Glutamatergic neuron (in vitro differentiated cells): Measurements from ENCODE around the gene CEP112. TPM values are rescaled to one million over a fixed set of nuclear protein-coding genes. Genes with fewer than 3 reads are reported as not detected.

Experiments used
- DNase-seq: peaks from one replicate; pipeline ENCODE4 v3.0.0; 2022
- H3K27ac Mint-ChIP-seq: one replicate; pipeline ENCODE4 v1.8.0; 2020; ENCODE audit warnings: mild to moderate bottlenecking, mixed read lengths, inconsistent platforms; ENCODE audit not compliant: unreplicated experiment
- H3K27me3 Mint-ChIP-seq: one replicate; pipeline ENCODE4 v1.8.0; 2020; ENCODE audit warnings: mild to moderate bottlenecking, moderate library complexity, mixed read lengths, inconsistent platforms; ENCODE audit not compliant: unreplicated experiment
- H3K36me3 Mint-ChIP-seq: one replicate; pipeline ENCODE4 v1.8.0; 2020; ENCODE audit warnings: mild to moderate bottlenecking, mixed read lengths, inconsistent platforms; ENCODE audit not compliant: unreplicated experiment
- H3K4me1 Mint-ChIP-seq: one replicate; pipeline ENCODE4 v1.8.0; 2020; ENCODE audit warnings: mild to moderate bottlenecking, low read depth, mixed read lengths, inconsistent platforms; ENCODE audit not compliant: unreplicated experiment
- H3K4me3 Mint-ChIP-seq: one replicate; pipeline ENCODE4 v1.8.0; 2020; ENCODE audit warnings: mild to moderate bottlenecking, mixed read lengths, inconsistent platforms; ENCODE audit not compliant: unreplicated experiment
- H3K9me3 Mint-ChIP-seq: one replicate; pipeline ENCODE4 v1.8.0; 2020; ENCODE audit warnings: mild to moderate bottlenecking, moderate library complexity, mixed read lengths, inconsistent platforms; ENCODE audit not compliant: unreplicated experiment
- total RNA-seq: library from RNA; stranded (reverse); fragmentation: NEBNext Ultra II Directional; extraction: Animal tissue kit (Norgen Biotek cat#: 25700); gene quantifications from one replicate; pipeline ENCODE4 v1.2.1, GENCODE V29; 2021; ENCODE audit not compliant: unreplicated experiment
- TF ChIP-seq, protein P1 (sequence below): fragments of 200-600 bp; sonication (generic); IDR thresholded peaks from one replicate; pipeline ENCODE4 v1.5.0; 2021; ENCODE audit not compliant: partially characterized antibody, unreplicated experiment

Gene CEP112
- total RNA-seq, 1 donor from 2014 or later: 8.5 TPM

- H3K27ac Mint-ChIP-seq: no peak overlapping the region
- H3K27me3 Mint-ChIP-seq: no peaks in the 10 kb centered on the region
- H3K9me3 Mint-ChIP-seq: no peaks in the 10 kb centered on the region
- no peaks in the 10 kb centered on the region for H3K4me1 Mint-ChIP-seq
- no peak for DNase-seq
- no peak overlapping the region for H3K4me3 Mint-ChIP-seq
- TF ChIP-seq, protein P1, sequence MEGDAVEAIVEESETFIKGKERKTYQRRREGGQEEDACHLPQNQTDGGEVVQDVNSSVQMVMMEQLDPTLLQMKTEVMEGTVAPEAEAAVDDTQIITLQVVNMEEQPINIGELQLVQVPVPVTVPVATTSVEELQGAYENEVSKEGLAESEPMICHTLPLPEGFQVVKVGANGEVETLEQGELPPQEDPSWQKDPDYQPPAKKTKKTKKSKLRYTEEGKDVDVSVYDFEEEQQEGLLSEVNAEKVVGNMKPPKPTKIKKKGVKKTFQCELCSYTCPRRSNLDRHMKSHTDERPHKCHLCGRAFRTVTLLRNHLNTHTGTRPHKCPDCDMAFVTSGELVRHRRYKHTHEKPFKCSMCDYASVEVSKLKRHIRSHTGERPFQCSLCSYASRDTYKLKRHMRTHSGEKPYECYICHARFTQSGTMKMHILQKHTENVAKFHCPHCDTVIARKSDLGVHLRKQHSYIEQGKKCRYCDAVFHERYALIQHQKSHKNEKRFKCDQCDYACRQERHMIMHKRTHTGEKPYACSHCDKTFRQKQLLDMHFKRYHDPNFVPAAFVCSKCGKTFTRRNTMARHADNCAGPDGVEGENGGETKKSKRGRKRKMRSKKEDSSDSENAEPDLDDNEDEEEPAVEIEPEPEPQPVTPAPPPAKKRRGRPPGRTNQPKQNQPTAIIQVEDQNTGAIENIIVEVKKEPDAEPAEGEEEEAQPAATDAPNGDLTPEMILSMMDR: no peak
- no peaks in the 10 kb centered on the region for H3K36me3 Mint-ChIP-seq
Observed at GRCh38 chr17:65670667-65671371, 521.1 kb downstream of the CEP112 start.

- no peak overlapping the region for H3K4me3 Mint-ChIP-seq
- TF ChIP-seq, protein P1: no peak
- DNase-seq: no peak
- H3K9me3 Mint-ChIP-seq: no peaks in the 10 kb centered on the region
- no peaks in the 10 kb centered on the region for H3K27me3 Mint-ChIP-seq
- no peak overlapping the region for H3K27ac Mint-ChIP-seq
- H3K4me1 Mint-ChIP-seq: no peaks in the 10 kb centered on the region
- no peaks in the 10 kb centered on the region for H3K36me3 Mint-ChIP-seq
Observed at GRCh38 chr17:65668211-65668610, 523.7 kb downstream of the CEP112 start.

DNA sequence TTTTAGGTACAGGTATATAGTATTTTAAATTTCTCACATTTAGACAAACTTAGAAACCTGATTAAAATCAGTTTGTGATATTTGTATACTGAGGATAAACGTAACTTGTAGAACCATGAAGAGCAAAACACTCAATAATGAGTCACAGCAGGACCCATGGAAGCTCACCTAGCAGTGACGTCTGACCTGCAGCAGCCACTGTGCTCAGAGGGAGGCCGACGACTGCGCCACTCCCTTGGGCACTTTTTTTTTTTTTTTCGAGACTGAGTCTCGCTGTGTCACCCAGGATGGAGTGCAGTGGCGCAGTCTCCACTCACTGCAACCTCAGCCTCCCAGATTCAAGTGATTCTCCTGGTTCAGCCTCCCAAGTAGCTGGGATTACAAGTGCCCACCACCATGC is 524.3 kb downstream of the CEP112 start:
- no peaks in the 10 kb centered on the region for H3K9me3 Mint-ChIP-seq
- H3K36me3 Mint-ChIP-seq: no peaks in the 10 kb centered on the region
- H3K27ac Mint-ChIP-seq: no peak overlapping the region
- H3K4me1 Mint-ChIP-seq: no peaks in the 10 kb centered on the region
- no peak for DNase-seq
- TF ChIP-seq, protein P1: no peak
- H3K27me3 Mint-ChIP-seq: no peaks in the 10 kb centered on the region
- no peak overlapping the region for H3K4me3 Mint-ChIP-seq

DNA sequence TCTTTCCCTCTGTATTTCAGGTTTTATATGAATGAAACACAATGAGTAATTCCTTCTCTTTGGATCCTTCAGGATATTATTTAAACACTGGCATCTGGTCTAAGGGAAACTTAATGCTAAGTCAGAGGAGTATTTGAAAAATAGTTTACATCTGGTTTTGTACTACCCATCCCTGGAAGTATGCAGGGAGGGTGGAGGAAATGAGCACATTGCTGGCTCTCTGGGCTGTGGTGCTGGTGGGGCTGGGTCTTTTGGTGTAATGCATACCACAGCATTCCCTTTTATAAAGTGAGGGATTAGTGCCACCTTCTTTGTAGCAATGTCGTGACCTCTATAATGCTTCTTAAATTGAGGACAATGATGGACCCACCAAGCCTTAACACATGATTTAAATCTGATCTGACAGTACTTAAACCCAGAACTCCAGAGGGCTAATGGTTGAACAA is 525.0 kb downstream of the CEP112 start:
- Mint-ChIP-seq H3K4me1 (no peaks in the 10 kb centered on the region), H3K36me3 (no peaks in the 10 kb centered on the region), H3K4me3 (no peak overlapping the region), H3K27me3 (no peaks in the 10 kb centered on the region), H3K9me3 (no peaks in the 10 kb centered on the region), H3K27ac (no peak overlapping the region)
- DNase-seq: no peak
- TF ChIP-seq, protein P1: no peak

DNA sequence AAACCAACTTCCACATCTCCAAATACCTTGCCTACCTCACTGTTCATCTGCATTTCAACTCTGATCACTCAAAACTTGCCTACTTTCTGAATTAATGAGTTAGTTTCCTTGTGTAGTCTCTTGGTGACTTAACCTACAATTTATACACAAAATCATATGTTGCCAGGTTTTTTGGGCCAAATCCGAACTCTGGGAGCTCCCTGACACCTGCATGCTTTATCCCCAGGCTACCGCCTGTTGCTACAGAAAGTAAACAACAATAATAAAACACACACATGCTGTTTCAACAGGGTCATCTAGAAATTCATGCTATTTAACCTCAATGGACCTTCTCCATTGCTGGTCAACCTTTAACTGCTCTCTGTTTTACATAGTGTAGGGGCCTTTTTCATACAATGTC is 526.0 kb downstream of the CEP112 start:
- Mint-ChIP-seq H3K4me3 (no peak overlapping the region), H3K9me3 (no peaks in the 10 kb centered on the region), H3K27ac (no peak overlapping the region), H3K4me1 (no peaks in the 10 kb centered on the region), H3K27me3 (no peaks in the 10 kb centered on the region), H3K36me3 (no peaks in the 10 kb centered on the region)
- DNase-seq: no peak
- TF ChIP-seq, protein P1: no peak
